KMS-11 (cell line): ENCODE results near the gene SULT6B1.
A peak's percentile ranks its signal among the peaks of the same experiment; 100 is the strongest.
"Not testable (repeated sequence)": the region's sequence is repeated elsewhere in the genome, so short reads cannot be mapped to it uniquely, and the experiment has no call there.

Experiments
- H2AFZ ChIP-seq: fragments of 200-600 bp; sonication (generic); 2 replicates; pipeline ENCODE4 v1.6.1; 2016; ENCODE audit warnings: antibody characterized with exemption, mixed run types, low read depth
- H3K27ac ChIP-seq: fragments of 200-600 bp; sonication (generic); 2 replicates; pipeline ENCODE4 v1.6.1; 2016; ENCODE audit warnings: mild to moderate bottlenecking, mixed run types
- H3K27me3 ChIP-seq: fragments of 200-600 bp; sonication (generic); 2 replicates; pipeline ENCODE4 v1.6.1; 2017; ENCODE audit warnings: mild to moderate bottlenecking, low read depth, mixed run types, moderate library complexity; ENCODE audit not compliant: insufficient read depth
- H3K36me3 ChIP-seq: fragments of 200-600 bp; sonication (generic); 2 replicates; pipeline ENCODE4 v1.6.1; 2017; ENCODE audit warnings: mild to moderate bottlenecking, mixed run types; ENCODE audit not compliant: insufficient read depth
- H3K4me1 ChIP-seq: fragments of 200-600 bp; sonication (generic); 2 replicates; pipeline ENCODE4 v1.6.1; 2016; ENCODE audit warnings: mild to moderate bottlenecking, low read depth, mixed run types; ENCODE audit not compliant: poor library complexity, severe bottlenecking
- H3K4me2 ChIP-seq: fragments of 200-600 bp; sonication (generic); 2 replicates; pipeline ENCODE4 v1.7.0; 2016; ENCODE audit warnings: mild to moderate bottlenecking, mixed run types
- H3K4me3 ChIP-seq: fragments of 200-600 bp; sonication (generic); IDR thresholded peaks from 2 replicates; pipeline ENCODE4 v1.6.1; 2017; ENCODE audit warnings: low read depth, low read length, mixed read lengths; ENCODE audit not compliant: insufficient read depth
- H3K79me2 ChIP-seq: fragments of 200-600 bp; sonication (generic); 2 replicates; pipeline ENCODE4 v1.6.1; 2016; ENCODE audit warnings: low read depth, mixed run types; ENCODE audit not compliant: insufficient read depth
- H3K9ac ChIP-seq: fragments of 200-600 bp; sonication (generic); 2 replicates; pipeline ENCODE4 v1.6.1; 2016; ENCODE audit warnings: mild to moderate bottlenecking, mixed run types
- H4K20me1 ChIP-seq: fragments of 200-600 bp; sonication (generic); 2 replicates; pipeline ENCODE4 v1.6.1; 2016; ENCODE audit warnings: mild to moderate bottlenecking, mixed run types; ENCODE audit not compliant: insufficient read depth
- CTCF ChIP-seq: fragments of 200-600 bp; sonication (generic); conservative IDR thresholded peaks from 2 replicates; pipeline ENCODE4 v1.6.1; 2017; ENCODE audit warnings: low read depth, mild to moderate bottlenecking, antibody characterized with exemption, low read length, moderate library complexity, mixed read lengths

The SULT6B1 gene

DNA sequence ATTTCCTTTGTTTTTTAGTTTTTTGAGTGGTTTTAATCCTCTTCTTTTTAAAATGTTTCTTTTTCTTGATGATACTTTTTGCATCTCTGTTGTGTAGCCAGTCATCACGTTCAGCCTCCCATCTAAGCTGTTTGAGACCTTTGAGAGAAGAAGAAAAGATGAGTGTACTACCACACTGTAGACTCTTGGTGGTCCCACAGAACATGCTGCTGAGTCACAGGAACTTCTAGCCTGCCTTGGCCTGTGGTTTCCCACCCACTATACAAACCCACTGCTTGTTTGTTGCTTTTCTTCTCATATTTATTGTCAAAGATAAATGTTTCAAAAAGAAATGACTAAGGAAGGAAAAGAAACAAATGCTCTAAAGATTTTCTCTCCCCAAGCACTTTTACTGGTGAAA lies 13.3 kb upstream of the SULT6B1 start:
- H3K27ac ChIP-seq, result 0 out of 2 replicates have a peak overlapping the region, but pooled peaks have one; percentile 8
- peaks cover 17% of the 10 kb centered on the region; the same call in 1 of the 2 replicates for H3K36me3 ChIP-seq
- TF ChIP-seq CTCF, result no peak
- no peak overlapping the region for H2AFZ ChIP-seq
- peaks cover 34% of the 10 kb centered on the region for H3K79me2 ChIP-seq
- H3K9ac ChIP-seq, result no peak overlapping the region
- H3K4me1 ChIP-seq, result peaks cover 13% of the 10 kb centered on the region
- no peak overlapping the region for H3K4me2 ChIP-seq
- H3K4me3 ChIP-seq, result no peak overlapping the region
- no peaks in the 10 kb centered on the region for H4K20me1 ChIP-seq
- H3K27me3 ChIP-seq, result no peaks in the 10 kb centered on the region

- peaks cover 32% of the 10 kb centered on the region for H3K79me2 ChIP-seq
These were observed 12.7 kb upstream of the SULT6B1 start for GRCh38 chr2:37201208-37201607.

DNA sequence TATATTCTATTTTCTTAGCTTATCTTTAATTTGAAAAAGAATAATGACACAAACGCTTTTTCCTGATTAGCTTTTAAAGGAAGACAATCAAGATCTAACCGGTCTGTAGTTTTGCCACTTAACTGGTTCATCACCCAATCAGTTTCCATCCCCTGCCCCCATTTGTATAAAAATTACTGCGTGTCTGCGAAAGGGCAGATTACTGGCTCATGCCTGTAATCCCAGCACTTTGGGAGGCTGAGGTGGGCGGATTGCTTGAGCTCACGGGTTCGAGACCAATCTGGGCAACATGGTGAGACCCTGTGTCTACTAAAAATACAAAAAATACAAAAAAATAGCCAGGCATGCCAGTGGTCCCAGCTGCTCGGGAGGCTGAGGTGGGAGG lies 10.2 kb upstream of the SULT6B1 start:
- H3K27ac ChIP-seq, result no peak overlapping the region
- H3K4me1 ChIP-seq, result peaks cover 17% of the 10 kb centered on the region
- no peak for TF ChIP-seq CTCF
- H3K9ac ChIP-seq, result no peak overlapping the region
- H3K79me2 ChIP-seq, result peaks cover 24% of the 10 kb centered on the region
- no peak overlapping the region for H3K4me3 ChIP-seq
- no peak overlapping the region for H2AFZ ChIP-seq
- H4K20me1 ChIP-seq, result no peaks in the 10 kb centered on the region
- no peaks in the 10 kb centered on the region for H3K27me3 ChIP-seq
- peaks cover 5% of the 10 kb centered on the region; the same call in 1 of the 2 replicates for H3K36me3 ChIP-seq
- H3K4me2 ChIP-seq, result no peak overlapping the region

More at GRCh38 chr2:37201208-37201607, 12.7 kb upstream of the SULT6B1 start:
- Histone ChIP-seq H3K4me3 (no peak overlapping the region), H4K20me1 (no peaks in the 10 kb centered on the region), H3K4me1 (peaks cover 13% of the 10 kb centered on the region), H3K27ac (no peak overlapping the region), H3K36me3 (peaks cover 11% of the 10 kb centered on the region; the same call in 1 of the 2 replicates), H3K9ac (no peak overlapping the region), H2AFZ (no peak overlapping the region), H3K27me3 (no peaks in the 10 kb centered on the region), H3K4me2 (no peak overlapping the region)
- TF ChIP-seq CTCF, result no peak

GRCh38 chr2:37196320-37197195 lies 8.1 kb upstream of the SULT6B1 start, which contains the start of gene CEBPZOS:
TSS of gene CEBPZOS (plus strand) at chr2:37196496. CDS start at chr2:37199705, 3,209 bp downstream.
- H3K4me1 ChIP-seq, result peaks cover 17% of the 10 kb centered on the region
- no peak within 1 kb of the TSS for H3K4me3 ChIP-seq
- H3K27me3 ChIP-seq, result no peaks in the 10 kb centered on the region
- no peak for TF ChIP-seq CTCF
- H3K4me2 ChIP-seq, result peak within 1 kb of the TSS; percentile 87
- H3K36me3 ChIP-seq, result no peaks in the 10 kb centered on the region
- peak within 1 kb of the TSS; percentile 81 for H3K9ac ChIP-seq
- H3K79me2 ChIP-seq, result peaks cover 24% of the 10 kb centered on the region
- H4K20me1 ChIP-seq, result no peaks in the 10 kb centered on the region
- H3K27ac ChIP-seq, result peak within 1 kb of the TSS; percentile 48
- H2AFZ ChIP-seq, result peak within 1 kb of the TSS; percentile 95

DNA sequence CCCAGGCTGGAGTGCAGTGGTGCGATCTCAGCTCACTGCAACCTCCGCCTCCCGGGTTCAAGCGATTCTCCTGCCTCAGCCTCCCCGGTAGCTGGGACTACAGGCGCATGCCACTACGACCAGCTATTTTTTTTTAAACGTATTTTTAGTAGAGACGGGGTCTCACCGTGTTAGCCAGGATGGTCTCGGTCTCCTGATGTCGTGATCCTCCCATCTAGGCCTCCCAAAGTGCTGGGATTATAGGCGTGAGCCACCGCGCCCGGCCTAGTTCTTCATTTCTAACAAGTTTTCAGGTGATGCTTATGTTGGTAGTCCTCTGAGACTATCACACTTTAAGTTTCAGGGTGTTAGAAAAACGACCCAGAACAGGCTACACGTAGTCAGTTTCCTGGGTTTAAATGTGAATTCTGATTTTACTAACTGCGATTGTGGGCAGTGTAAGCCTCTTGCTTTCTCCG lies 7.4 kb upstream of the SULT6B1 start:
- peak overlapping the region; percentile 87 for H3K4me2 ChIP-seq
- H3K27ac ChIP-seq, H4K20me1 ChIP-seq, H3K36me3 ChIP-seq, H3K4me3 ChIP-seq, H3K27me3 ChIP-seq, H3K9ac ChIP-seq: not testable (repeated sequence)
- peaks cover 17% of the 10 kb centered on the region for H3K4me1 ChIP-seq
- H3K79me2 ChIP-seq, result peaks cover 24% of the 10 kb centered on the region
- H2AFZ ChIP-seq, result peak overlapping the region; percentile 95
